GM10266 (cell line): ENCODE data around the gene MRGPRF.

Experiments used
- DNase-seq: peaks from one replicate; pipeline ENCODE4 v3.0.0; 2012; ENCODE audit errors: extremely low spot score
- CTCF ChIP-seq: IDR thresholded peaks from 2 replicates; pipeline ENCODE4 v1.5.1; 2012; ENCODE audit warnings: mild to moderate bottlenecking, low read depth; ENCODE audit not compliant: control insufficient read depth, insufficient read depth; ENCODE audit errors: missing control alignments

MRGPRF gene

GRCh38 chr11:69032833-69033232, 19.8 kb upstream of the MRGPRF start:
- TF ChIP-seq CTCF = no peak
- no peak for DNase-seq

- DNase-seq = no peak
- no peak for TF ChIP-seq CTCF
Measured at GRCh38 chr11:69030301-69030700, 17.3 kb upstream of the MRGPRF start.

- DNase-seq = no peak
- no peak for TF ChIP-seq CTCF
Measured at GRCh38 chr11:69027704-69028372, 14.8 kb upstream of the MRGPRF start.

- no peak for TF ChIP-seq CTCF
- DNase-seq = no peak
Measured at GRCh38 chr11:69024509-69024908, 11.5 kb upstream of the MRGPRF start.

GRCh38 chr11:69022260-69022659, 9.2 kb upstream of the MRGPRF start:
- DNase-seq = no peak
- TF ChIP-seq CTCF = no peak

- no peak for DNase-seq
- no peak for TF ChIP-seq CTCF
Measured at GRCh38 chr11:69018924-69019323, 5.9 kb upstream of the MRGPRF start.

GRCh38 chr11:69017951-69018350, 4.9 kb upstream of the MRGPRF start:
- no peak for DNase-seq
- no peak for TF ChIP-seq CTCF
